HG02678 (cell line): ENCODE results near the gene ANK3.
"Not testable (repeated sequence)": the region's sequence is repeated elsewhere in the genome, so short reads cannot be mapped to it uniquely, and the experiment has no call there.

ENCODE experiments used
- ATAC-seq: cut with Tn5 transposase; IDR thresholded peaks from one replicate; pipeline ENCODE4 v1.9.1; 2021; ENCODE audit warnings: mild to moderate bottlenecking, moderate library complexity; ENCODE audit not compliant: unreplicated experiment

The ANK3 gene

GRCh38 chr10:60311821-60312220 is 77.9 kb downstream of the ANK3 start:
- ATAC-seq, result no peak

GRCh38 chr10:60310740-60311139 is 78.9 kb downstream of the ANK3 start:
- ATAC-seq, result no peak

GRCh38 chr10:60309891-60310290 is 79.8 kb downstream of the ANK3 start:
- ATAC-seq, result no peak

DNA sequence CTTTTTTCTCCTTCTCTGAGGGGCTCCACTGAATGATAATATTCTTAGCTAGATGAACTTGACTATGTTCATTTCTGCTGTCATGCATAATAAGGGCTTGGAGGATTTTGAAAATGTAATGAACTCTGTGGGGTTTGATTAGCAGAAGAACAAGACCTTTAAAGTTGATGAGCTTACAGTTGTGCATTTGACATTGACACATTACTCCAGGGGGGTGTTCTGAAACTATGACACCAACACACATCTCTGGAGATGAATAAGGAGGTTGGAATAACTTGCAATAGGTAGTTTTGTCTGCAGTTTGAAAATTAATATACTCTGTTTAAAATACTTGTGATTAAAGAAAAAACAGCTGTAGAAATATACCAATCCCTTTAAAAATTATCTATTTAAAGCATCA is 80.3 kb downstream of the ANK3 start:
- ATAC-seq, result no peak

- ATAC-seq, result no peak
Measured at GRCh38 chr10:60305380-60305892, 84.2 kb downstream of the ANK3 start.

- no peak for ATAC-seq
Measured at GRCh38 chr10:60304829-60305379, 84.8 kb downstream of the ANK3 start.

DNA sequence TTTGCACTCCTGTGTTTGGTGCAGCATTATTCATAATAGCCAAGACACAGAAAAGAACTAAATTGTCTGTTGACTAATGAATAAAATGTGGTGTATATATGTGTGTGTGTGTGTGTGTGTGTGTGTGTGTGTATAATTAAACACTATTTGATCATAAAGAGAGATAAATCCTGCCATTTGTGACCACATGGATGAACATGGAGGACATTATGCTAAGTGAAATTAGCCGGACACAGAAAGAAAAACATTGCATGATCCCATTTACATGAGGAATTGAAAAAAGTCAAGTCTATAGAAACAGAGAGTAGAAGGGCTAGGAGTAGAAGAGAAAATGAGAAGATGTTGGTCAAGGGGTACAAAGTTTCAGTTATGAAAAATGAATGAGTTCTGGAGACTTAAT is 85.9 kb downstream of the ANK3 start:
- no peak for ATAC-seq

DNA sequence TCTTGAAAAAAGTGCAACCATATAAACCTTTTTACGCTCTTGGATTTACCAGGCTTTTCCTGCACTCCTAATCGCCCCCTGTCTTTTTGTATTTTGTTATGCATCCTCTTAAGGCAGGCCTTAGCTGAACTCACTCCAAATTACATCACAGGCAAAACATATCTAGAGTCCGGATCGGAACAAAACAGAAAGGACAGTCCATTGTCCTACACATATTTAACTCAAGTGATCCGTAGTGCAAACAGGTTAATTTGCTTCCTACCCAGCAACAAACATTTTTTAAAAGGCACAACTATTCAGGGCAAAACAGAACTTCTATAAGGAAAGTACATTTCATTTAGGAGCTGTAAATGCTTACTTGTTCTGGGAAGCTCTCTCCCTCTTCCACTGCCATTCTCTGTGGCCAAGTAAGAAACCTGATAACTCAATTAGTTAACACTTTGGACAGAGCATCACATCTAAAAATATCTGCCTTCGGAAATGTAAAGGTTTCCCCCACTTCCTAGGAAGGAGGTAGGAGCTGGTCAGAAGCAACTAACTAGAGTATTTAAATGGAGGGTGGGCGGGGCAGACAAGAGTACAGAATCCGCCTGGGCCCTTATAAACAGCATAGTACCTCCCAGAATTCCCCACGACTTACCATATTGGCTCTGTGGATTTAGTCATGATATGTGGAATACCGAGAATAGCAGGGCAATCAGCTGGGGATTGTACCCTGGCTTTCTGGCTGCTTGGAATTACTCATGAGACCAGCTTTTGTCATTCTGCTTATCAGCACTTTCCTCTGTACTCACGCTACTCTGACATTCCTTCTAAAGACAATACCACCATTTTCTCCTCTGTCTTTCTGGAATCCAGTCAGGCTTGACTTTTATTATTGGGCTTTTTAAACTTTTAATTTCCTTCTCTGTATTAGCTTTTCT is 89.5 kb downstream of the ANK3 start:
- no peak for ATAC-seq

- ATAC-seq, result no peak
Measured at GRCh38 chr10:60299390-60299778, 90.3 kb downstream of the ANK3 start.

GRCh38 chr10:60298408-60299389 is 91.0 kb downstream of the ANK3 start:
- no peak for ATAC-seq

DNA sequence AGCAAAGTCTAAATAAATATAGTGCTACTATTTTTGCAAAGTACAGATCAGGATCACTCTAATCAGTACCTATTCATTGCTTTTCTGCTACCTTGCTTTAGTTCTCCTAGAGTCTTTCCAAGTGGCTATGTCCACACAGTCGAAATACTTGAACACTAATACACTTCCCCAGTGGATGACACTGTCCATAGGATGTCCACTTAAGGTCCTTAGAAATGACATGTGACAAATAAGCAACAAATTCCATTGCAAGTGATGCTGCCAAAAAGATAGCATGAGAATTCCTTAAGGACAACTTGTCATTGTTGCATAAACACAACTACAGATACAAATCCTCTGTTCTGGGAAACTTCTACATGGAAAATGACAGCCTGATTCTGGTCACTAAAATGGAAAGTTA is 93.6 kb downstream of the ANK3 start:
- ATAC-seq, result no peak

GRCh38 chr10:60295028-60295937 is 94.4 kb downstream of the ANK3 start:
- ATAC-seq, result no peak

GRCh38 chr10:60293581-60294175 is 96.0 kb downstream of the ANK3 start:
- no peak for ATAC-seq

DNA sequence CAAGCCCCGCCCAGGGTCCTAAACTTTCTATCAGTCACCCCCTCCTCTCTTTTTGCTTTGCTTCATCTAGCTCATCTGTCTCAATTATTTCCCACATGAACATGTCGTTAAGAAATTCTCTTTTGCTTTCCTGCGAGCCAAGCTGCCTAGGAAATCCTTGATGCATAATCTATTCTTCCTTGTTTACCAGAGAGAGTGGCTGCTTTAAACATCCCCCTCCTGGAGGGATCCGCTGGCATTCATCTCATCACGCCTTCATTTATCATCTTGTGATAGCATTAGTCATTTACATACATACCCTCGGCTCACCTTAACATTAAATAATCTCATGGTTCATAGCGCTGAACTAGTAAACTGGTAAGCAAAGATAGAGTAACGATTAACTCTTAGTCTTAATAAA is 96.7 kb downstream of the ANK3 start:
- no peak for ATAC-seq

GRCh38 chr10:60292536-60292935 is 97.1 kb downstream of the ANK3 start:
- ATAC-seq, result not testable (repeated sequence)

- ATAC-seq, result no peak
Measured at GRCh38 chr10:60291344-60291930, 98.2 kb downstream of the ANK3 start.

- no peak for ATAC-seq
Measured at GRCh38 chr10:60290558-60290957, 99.1 kb downstream of the ANK3 start.

- no peak for ATAC-seq
Measured at GRCh38 chr10:60289800-60290199, 99.9 kb downstream of the ANK3 start.

DNA sequence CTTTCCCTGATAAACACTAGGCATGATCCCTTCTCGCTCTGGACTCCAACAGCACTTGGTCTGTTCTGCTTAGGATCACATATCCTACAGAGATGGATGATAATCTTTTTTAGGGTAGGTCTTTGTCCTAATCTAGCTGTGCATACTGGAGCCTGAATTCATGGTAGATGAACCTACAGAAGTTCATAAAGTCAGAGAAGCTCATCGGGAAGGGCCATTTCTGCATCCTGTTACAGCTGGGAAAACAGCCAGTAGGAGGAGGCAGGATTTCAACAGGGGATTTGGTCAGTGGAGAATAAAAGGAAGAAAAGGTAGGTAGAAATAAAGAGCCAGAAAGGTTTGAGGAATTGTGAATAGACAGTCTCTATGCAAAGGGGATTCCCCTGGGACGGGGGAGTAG is 101.4 kb downstream of the ANK3 start:
- no peak for ATAC-seq
